GM19468 (cell line): ENCODE measurements around the gene CCSAP.

Source experiments
- ATAC-seq: cut with Tn5 transposase; IDR thresholded peaks from one replicate; pipeline ENCODE4 v1.9.1; 2021; ENCODE audit warnings: mild to moderate bottlenecking, moderate library complexity, moderate number of reproducible peaks; ENCODE audit not compliant: unreplicated experiment; ENCODE audit errors: extremely low read depth

Gene CCSAP

GRCh38 chr1:229365569-229365968, 22.7 kb upstream of the CCSAP start:
- ATAC-seq = no peak

DNA sequence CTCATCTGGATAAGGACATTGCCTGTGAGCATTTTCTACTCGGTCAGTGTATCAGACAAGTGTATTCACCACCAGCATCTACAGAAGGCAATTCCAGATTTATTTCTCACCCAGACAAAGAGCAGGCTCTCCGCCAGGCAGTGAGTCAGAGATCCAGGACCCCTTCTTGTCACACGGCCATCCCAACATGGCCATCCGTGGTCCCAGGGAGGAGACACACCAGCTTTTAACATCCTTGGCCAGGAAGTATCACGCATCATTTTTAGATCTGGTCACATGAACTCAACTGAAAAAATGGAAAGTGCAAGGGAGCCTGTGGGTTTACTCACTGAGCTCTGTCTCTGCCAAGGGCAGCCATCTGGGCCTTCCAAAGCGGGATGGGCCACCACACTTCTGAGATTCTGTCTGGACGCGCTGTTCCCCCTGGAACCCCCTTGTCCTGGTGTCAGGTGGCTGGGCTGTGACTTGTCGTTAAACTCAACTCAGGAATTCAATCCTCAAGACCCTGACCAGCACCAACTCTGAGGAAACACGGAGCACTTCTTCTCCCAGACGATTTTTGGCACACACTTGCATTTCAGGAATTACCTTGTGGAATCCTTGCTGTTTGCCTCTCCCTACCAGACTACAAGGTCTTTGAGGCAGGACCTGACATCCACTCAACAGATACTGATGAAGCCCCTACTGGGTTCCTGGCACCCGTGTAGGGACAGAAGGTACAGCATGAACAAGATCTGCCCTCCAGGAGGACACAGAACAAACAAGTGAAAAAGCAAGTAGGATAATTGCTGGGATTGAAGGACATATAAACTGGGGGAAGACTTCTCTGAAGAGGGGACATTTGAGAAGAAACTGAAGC, 21.6 kb upstream of the CCSAP start:
- no peak for ATAC-seq

DNA sequence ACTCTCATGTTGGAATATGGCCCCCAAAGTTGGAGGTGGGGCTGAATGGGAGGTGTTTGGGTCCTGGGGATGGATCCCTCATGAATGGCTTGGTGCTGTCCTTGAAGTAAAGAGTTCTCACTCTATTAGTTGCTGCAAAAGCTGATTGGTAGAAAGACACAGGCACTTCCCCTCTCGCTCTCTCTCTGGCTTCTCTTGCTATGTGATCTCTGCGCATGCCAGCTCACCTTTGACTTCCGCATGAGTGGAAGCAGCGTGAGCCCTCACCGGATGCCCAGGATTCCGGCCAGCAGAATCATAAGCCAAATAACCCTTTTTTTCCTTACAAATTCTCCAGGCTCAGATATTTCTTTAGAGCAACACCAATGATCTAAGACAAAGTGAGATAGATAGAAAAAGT, 20.9 kb upstream of the CCSAP start:
- ATAC-seq = no peak

DNA sequence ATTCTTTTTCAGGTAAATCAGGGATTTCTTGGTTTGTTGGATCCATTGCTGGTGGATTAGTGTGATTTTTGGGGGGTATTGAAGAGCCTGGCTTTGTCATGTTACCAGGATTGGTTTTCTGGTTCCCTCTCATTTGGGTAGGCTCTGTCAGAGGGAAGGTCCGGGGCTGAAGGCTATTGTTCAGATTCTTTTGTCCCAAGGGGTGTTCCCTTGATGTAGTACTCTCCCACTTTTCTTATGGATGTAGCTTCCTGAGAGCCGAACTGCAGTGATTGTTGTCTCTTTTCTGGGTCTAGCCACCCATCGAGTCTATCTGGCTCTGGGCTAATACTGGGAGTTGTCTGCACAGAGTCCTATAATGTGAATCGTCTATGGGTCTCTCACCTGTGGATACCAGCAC, 17.6 kb upstream of the CCSAP start:
- ATAC-seq = no peak

DNA sequence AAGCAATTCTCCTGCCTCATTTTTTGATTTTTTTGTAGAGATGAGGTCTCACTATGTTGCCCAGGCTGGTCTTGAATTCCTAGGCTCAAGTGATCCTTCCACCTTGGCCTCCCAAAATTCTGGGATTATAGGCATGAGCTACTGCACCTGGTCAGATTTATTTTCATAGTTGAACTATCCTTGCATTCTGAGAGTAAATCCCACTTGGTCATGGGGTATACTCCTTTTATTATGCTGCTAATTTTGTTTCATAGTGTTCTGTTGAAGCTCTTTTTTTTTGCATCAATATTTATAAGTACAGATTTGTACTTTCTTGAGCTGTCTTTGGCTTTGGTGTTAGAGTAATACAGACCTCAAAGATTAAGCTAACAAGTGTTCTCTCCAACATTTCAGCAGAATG, 12.8 kb upstream of the CCSAP start:
- ATAC-seq = no peak

- ATAC-seq = no peak
Measured at GRCh38 chr1:229354226-229354625, 11.4 kb upstream of the CCSAP start.

- no peak for ATAC-seq
Measured at GRCh38 chr1:229352975-229353374, 10.1 kb upstream of the CCSAP start.

- no peak for ATAC-seq
Measured at GRCh38 chr1:229349463-229350385, 6.9 kb upstream of the CCSAP start.

DNA sequence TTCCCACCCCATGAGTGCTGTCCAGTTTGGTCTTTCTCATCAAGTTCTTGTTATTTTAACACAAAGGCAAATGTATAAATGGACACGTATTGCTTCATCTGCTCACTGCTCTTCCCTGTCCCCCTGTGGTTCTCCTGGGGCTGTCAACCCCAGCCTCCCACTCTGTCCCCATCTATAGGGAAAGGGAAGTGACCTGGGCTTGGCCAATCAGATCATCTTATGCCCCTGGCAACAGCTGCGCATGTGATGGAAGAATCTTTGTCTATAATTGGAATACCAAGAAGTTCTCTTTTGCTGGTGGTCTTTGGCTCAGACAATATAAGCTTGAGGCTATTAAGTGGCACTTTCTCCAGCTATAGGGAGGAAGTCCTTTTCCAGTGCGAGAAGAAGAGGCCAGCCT, 4.7 kb upstream of the CCSAP start:
- no peak for ATAC-seq

- no peak for ATAC-seq
Measured at GRCh38 chr1:229344937-229345684, 2.3 kb upstream of the CCSAP start.

GRCh38 chr1:229344139-229344538, 1.3 kb upstream of the CCSAP start:
- no peak for ATAC-seq

DNA sequence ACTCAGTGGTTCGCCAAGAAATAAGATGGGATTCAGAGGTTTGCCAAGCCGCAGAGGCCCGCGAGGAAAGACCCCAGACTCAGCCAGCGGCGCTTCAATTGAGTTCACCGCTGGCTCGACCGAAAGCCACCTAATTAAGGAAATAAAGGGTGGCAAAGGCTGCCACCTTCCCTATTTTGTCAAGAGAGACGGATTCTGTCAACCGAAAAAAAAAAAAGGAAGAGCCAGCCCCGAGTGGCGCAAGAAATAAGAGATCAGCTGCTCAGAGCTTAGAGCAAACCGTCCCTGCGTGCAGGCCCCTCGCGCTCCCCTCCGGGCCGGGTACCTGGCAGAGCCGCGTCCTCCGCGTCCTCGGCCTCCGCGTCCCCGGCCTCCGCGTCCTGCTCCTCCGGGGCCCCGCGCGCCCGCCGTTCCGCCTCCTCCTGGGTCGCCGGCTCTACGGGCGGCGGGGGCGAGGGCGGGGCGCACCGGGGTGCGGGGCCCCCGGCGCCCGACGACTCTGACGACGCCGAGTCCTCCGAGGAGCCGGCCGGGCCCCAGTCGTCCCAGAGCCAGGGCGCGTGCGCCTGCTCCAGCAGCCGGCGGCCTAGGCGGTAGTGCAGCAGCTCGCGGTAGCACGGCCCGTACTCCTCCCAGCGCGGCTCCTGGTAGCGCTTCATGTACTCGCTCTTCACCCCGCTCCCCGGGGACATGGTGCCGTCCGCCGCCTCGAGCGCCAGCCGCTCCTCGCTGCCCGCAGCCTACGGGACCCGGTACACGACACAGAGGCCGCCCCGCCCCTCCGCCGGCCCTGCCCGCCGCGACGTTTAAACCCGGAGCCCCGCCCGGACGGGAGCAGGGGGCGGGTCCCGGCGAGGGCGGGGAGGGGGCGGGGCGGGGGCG, 832 bp downstream of the CCSAP start:
- ATAC-seq = peak; percentile 34

DNA sequence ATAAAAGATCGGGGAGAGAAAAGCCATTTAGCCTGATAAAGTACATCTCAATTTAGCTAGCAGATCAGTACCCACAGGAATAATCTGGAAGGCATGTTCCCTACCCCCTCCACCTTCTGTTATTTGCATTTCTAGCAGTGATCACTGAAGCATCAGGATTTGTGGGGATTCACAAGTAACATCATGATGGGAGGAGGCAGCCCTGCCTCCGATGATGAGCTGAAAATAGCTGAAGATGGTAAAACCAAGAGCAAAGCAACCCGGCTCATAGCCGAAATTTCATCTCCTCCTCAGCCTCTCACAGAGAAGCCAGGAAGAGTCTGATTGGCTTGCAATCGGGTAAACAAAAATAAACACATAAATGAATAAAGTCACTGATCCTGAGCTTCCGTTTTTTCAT, 2.4 kb downstream of the CCSAP start:
- no peak for ATAC-seq

DNA sequence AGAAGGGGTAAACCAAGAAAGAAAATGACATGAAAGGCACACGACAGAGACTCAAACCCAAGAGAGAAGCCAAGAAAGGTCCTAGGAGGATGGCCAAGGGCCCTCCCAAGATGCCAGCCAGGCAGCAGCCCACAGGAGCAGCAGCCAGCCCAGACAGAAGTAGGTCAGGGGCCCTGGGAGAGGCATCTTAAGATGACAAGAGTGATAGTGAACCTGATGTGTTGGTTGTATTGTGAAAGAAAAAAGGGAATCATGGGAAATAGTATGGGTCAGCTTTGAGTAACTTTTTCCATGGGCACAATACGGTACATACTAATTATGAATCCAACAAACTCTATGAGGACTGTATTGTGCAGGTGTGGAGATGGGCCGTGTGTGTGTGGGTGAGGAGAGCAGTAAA, 3.3 kb downstream of the CCSAP start:
- ATAC-seq = no peak

- ATAC-seq = no peak
Measured at GRCh38 chr1:229339086-229339485, 3.8 kb downstream of the CCSAP start.

- ATAC-seq = no peak
Measured at GRCh38 chr1:229336345-229336744, 6.5 kb downstream of the CCSAP start.

DNA sequence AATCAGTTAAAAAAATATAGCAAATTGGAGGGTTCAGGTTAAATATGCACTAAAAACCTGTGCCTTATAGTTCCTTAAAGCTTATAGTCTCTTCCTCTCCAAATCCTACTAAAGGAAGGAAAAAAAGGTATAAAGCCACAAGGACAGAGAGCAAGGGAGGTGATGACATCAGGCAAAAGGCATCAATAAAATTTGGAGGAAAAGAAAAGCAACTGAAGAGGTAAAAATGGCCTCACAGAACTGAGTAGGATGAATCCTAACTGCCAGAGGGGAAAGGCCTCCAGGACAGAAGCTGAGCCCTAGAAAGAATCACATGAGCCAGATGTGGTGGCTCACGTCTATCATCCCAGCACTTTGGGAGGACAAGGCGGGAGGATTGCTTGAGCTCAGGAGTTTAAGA, 8.1 kb downstream of the CCSAP start:
- ATAC-seq = no peak

- ATAC-seq = no peak
Measured at GRCh38 chr1:229334269-229334668, 8.6 kb downstream of the CCSAP start.

DNA sequence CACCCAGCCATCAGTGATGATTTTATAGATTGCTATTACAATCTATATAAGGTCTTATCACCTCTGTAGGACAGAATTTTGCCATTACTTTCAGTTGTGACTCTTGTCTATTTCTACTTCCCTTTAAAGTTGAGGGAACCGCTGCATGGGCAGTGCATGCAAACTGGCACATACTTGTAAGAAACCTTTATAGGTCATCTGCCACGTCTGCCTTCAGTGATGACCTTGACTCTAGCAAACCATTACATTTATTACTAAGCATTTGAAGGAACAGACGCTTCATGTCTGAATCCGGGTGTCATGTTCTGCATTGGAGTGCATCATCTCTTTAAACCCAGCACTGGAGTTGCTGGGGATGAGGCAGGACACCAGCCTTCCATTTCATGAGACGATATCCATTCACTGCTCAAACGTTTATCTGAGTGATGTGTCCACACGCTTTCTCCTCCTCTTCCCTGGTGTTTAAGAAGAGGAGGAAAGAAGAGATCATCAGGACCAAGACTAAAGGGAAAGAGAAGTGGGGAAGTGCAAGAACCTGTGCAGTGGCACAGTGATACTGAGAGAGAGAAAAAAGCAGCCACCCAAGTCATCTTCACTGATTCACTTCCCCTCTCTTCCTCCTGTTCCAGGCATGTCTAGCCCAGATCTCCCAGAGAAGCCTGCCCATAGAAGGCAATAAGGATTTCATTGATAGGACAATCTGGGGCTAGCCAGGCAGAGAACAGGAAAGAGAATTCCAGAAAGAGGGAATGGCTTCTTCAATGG, 14.1 kb downstream of the CCSAP start:
- no peak for ATAC-seq
